ENCODE measurements around the gene SLC19A1.

SLC19A1 gene

DNA sequence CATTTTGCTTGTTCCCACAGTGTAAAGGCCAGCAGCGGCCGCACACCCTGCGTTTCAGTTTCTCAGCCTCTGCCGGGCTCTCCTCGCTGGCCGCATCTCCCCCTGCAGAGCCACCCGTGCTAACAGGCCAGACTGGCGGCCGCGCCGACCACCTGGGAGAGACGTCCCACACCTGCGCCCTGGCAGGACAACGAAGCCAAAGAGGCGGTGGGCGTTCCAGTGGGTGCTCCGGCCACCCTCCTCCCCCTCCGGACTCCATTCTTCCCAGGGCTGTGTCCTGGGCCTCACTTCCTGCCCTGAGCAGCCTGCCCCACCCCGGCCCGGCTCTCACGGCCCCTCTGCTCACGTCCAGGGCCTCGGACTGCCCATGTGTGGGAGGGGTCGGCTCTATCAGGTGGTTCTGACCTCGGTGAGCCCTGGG, 31.9 kb upstream of the SLC19A1 start:
- no peak overlapping the region for H3K27ac ChIP-seq (replicated peaks)
- TF ChIP-seq GABPA (IDR thresholded peaks at IDR 0.05; ENCODE audit: low read depth): no peak
- TF ChIP-seq, protein P1, sequence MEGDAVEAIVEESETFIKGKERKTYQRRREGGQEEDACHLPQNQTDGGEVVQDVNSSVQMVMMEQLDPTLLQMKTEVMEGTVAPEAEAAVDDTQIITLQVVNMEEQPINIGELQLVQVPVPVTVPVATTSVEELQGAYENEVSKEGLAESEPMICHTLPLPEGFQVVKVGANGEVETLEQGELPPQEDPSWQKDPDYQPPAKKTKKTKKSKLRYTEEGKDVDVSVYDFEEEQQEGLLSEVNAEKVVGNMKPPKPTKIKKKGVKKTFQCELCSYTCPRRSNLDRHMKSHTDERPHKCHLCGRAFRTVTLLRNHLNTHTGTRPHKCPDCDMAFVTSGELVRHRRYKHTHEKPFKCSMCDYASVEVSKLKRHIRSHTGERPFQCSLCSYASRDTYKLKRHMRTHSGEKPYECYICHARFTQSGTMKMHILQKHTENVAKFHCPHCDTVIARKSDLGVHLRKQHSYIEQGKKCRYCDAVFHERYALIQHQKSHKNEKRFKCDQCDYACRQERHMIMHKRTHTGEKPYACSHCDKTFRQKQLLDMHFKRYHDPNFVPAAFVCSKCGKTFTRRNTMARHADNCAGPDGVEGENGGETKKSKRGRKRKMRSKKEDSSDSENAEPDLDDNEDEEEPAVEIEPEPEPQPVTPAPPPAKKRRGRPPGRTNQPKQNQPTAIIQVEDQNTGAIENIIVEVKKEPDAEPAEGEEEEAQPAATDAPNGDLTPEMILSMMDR (IDR thresholded peaks at IDR 0.05; ENCODE audit: insufficient read depth, low read length): no peak
- H3K4me3 ChIP-seq (replicated peaks; ENCODE audit: insufficient read depth, low read length): no peak overlapping the region
- peaks cover 7% of the 10 kb centered on the region for H3K27me3 ChIP-seq (ENCODE audit: insufficient read depth, poor library complexity, severe bottlenecking)
- no peak for DNase-seq (ENCODE audit: low read depth in 1 of 2, low spot score in 1 of 2)

DNA sequence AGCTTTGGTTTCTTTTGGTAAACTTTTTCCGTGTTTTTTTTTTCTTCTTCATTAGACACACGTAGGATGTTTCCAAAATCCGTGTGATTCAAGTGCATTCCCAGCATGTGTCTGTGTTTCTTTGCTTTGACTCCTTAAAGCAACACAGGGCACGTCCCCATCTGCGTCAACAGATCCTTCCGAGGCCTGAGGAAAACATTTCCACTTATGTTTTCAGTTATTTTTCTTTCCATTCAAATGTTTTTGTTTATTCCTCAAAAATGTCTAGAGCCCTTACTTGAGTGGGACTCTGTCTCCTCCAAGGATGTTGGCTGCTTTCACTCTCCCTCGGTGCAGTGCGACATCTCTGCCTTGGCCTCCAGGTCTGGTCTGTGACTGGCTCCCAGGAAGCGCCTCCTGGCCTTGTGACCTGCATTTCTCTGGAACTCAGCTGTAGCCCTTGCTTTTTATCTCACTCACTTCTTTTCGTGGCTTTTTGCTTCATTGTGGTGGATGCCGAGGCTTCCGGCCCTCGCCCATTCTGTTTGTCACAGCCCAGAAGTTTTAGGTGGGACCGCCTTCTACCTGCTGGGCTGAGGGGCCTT, 31.3 kb upstream of the SLC19A1 start:
- no peak overlapping the region for H3K4me3 ChIP-seq (replicated peaks; ENCODE audit: insufficient read depth, low read length)

DNA sequence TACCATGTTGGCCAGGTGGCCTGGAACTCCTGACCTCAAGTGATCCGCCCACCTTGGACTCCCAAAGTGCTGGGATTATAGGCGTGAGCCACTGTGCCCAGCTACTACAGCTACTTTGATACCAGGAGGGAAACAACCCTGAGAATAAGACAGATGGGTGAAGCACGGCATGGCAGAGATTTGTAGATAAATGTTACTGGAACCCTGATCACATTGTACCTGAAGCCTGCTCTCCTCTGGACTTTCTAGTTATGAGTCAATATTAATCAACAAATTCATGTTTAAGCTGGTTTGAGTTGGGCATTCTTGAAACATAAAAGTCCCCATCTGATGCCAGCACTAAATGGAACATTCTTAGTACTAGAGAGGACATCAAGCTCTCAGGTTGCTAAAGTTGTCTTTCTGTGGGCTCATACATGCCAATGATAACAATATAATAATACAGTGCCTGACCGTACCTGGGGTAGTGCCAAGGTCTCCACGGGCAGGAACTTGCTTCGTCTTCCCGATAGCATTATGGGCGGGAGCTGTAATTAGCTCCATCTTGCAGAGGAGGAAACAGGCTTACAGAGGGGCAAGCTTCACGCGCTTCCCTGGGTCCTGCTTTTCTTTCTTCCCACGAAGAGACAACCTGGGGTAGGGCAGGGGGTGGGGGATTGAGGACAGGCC, 30.7 kb upstream of the SLC19A1 start:
- DNase-seq (ENCODE audit: low read depth in 1 of 2, low spot score in 1 of 2): no peak
- TF ChIP-seq GABPA (IDR thresholded peaks at IDR 0.05; ENCODE audit: low read depth): no peak
- TF ChIP-seq SPI1 (IDR thresholded peaks at IDR 0.05; ENCODE audit: borderline replicate concordance, low read depth): no peak
- TF ChIP-seq, protein P2, sequence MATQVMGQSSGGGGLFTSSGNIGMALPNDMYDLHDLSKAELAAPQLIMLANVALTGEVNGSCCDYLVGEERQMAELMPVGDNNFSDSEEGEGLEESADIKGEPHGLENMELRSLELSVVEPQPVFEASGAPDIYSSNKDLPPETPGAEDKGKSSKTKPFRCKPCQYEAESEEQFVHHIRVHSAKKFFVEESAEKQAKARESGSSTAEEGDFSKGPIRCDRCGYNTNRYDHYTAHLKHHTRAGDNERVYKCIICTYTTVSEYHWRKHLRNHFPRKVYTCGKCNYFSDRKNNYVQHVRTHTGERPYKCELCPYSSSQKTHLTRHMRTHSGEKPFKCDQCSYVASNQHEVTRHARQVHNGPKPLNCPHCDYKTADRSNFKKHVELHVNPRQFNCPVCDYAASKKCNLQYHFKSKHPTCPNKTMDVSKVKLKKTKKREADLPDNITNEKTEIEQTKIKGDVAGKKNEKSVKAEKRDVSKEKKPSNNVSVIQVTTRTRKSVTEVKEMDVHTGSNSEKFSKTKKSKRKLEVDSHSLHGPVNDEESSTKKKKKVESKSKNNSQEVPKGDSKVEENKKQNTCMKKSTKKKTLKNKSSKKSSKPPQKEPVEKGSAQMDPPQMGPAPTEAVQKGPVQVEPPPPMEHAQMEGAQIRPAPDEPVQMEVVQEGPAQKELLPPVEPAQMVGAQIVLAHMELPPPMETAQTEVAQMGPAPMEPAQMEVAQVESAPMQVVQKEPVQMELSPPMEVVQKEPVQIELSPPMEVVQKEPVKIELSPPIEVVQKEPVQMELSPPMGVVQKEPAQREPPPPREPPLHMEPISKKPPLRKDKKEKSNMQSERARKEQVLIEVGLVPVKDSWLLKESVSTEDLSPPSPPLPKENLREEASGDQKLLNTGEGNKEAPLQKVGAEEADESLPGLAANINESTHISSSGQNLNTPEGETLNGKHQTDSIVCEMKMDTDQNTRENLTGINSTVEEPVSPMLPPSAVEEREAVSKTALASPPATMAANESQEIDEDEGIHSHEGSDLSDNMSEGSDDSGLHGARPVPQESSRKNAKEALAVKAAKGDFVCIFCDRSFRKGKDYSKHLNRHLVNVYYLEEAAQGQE (IDR thresholded peaks at IDR 0.05; ENCODE audit: insufficient replicate concordance, low read depth): no peak
- no peak for TF ChIP-seq POLR2AphosphoS5 (IDR thresholded peaks at IDR 0.05; ENCODE audit: low read depth)
- TF ChIP-seq, protein P1 (IDR thresholded peaks at IDR 0.05; ENCODE audit: insufficient read depth, low read length): no peak
- H3K27me3 ChIP-seq (ENCODE audit: insufficient read depth, poor library complexity, severe bottlenecking): peaks cover 7% of the 10 kb centered on the region

More for the DNA sequence above, 31.3 kb upstream of the SLC19A1 start:
- peaks cover 7% of the 10 kb centered on the region for H3K27me3 ChIP-seq (ENCODE audit: insufficient read depth, poor library complexity, severe bottlenecking)
- no peak for DNase-seq (ENCODE audit: low read depth in 1 of 2, low spot score in 1 of 2)
- H3K27ac ChIP-seq (replicated peaks): no peak overlapping the region
- TF ChIP-seq, protein P2 (IDR thresholded peaks at IDR 0.05; ENCODE audit: insufficient replicate concordance, low read depth): no peak
- TF ChIP-seq GABPA (IDR thresholded peaks at IDR 0.05; ENCODE audit: low read depth) (no peak), POLR2AphosphoS5 (IDR thresholded peaks at IDR 0.05; ENCODE audit: low read depth) (no peak), SPI1 (IDR thresholded peaks at IDR 0.05; ENCODE audit: borderline replicate concordance, low read depth) (no peak)
- TF ChIP-seq, protein P1 (IDR thresholded peaks at IDR 0.05; ENCODE audit: insufficient read depth, low read length): no peak

More for the DNA sequence above, 30.7 kb upstream of the SLC19A1 start:
- H3K4me3 ChIP-seq (replicated peaks; ENCODE audit: insufficient read depth, low read length): no peak overlapping the region
- no peak overlapping the region for H3K27ac ChIP-seq (replicated peaks)

All from HL-60 (cell line).